ENCODE data around the gene SMIM32.

SMIM32 gene

GRCh38 chr5:136185974-136186665 lies 6.8 kb downstream of the SMIM32 start:
- no peak for DNase-seq

GRCh38 chr5:136182618-136183017 lies 10.3 kb downstream of the SMIM32 start:
- DNase-seq: no peak

GRCh38 chr5:136174021-136174659 lies 18.8 kb downstream of the SMIM32 start:
- no peak for DNase-seq

GRCh38 chr5:136169218-136169617 lies 23.7 kb downstream of the SMIM32 start:
- DNase-seq: no peak

- DNase-seq: no peak
These were observed 26.1 kb downstream of the SMIM32 start for GRCh38 chr5:136166909-136167308.

GRCh38 chr5:136164226-136164625 lies 28.7 kb downstream of the SMIM32 start:
- no peak for DNase-seq

- DNase-seq: no peak
These were observed 31.0 kb downstream of the SMIM32 start for GRCh38 chr5:136162008-136162407.

GRCh38 chr5:136159457-136159856 lies 33.5 kb downstream of the SMIM32 start:
- DNase-seq: no peak

GRCh38 chr5:136157514-136157913 lies 35.4 kb downstream of the SMIM32 start:
- no peak for DNase-seq

- no peak for DNase-seq
These were observed 37.2 kb downstream of the SMIM32 start for GRCh38 chr5:136155761-136156160.

GRCh38 chr5:136155078-136155477 lies 37.9 kb downstream of the SMIM32 start:
- no peak for DNase-seq

GRCh38 chr5:136153581-136154236 lies 39.3 kb downstream of the SMIM32 start:
- DNase-seq: no peak

GRCh38 chr5:136149891-136150290 lies 43.1 kb downstream of the SMIM32 start:
- no peak for DNase-seq

GRCh38 chr5:136147632-136148031 lies 45.3 kb downstream of the SMIM32 start:
- DNase-seq: no peak

- no peak for DNase-seq
These were observed 46.8 kb downstream of the SMIM32 start for GRCh38 chr5:136146201-136146600.

GRCh38 chr5:136145030-136145429 lies 47.9 kb downstream of the SMIM32 start:
- DNase-seq: no peak

- DNase-seq: no peak
These were observed 49.2 kb downstream of the SMIM32 start for GRCh38 chr5:136143763-136144162.

- DNase-seq: no peak
These were observed 49.6 kb downstream of the SMIM32 start for GRCh38 chr5:136143312-136143711.

- no peak for DNase-seq
These were observed 51.4 kb downstream of the SMIM32 start for GRCh38 chr5:136141561-136141960.
